GM13976 (cell line): Measurements from ENCODE around the gene RETNLB.

Experiments used
- DNase-seq: peaks from one replicate; pipeline ENCODE4 v3.0.0; 2012; ENCODE audit warnings: low spot score
- in situ Hi-C: fragments of 300-500 bp; cut with MboI; formaldehyde crosslinking; loops from one replicate; pipeline ENCODE4 v1.12.0; 2022; ENCODE audit warnings: low sequenced_read_pairs, mixed read lengths, inconsistent platforms; ENCODE audit not compliant: unreplicated experiment
- TF ChIP-seq, protein P1 (sequence below): IDR thresholded peaks from 2 replicates; pipeline ENCODE4 v1.5.1; 2012; ENCODE audit warnings: borderline replicate concordance, mild to moderate bottlenecking; ENCODE audit not compliant: insufficient read depth; ENCODE audit errors: extremely low read depth, missing control alignments, control extremely low read depth

The RETNLB gene

GRCh38 chr3:108728934-108729333, 28.3 kb downstream of the RETNLB start:
- TF ChIP-seq, protein P1, sequence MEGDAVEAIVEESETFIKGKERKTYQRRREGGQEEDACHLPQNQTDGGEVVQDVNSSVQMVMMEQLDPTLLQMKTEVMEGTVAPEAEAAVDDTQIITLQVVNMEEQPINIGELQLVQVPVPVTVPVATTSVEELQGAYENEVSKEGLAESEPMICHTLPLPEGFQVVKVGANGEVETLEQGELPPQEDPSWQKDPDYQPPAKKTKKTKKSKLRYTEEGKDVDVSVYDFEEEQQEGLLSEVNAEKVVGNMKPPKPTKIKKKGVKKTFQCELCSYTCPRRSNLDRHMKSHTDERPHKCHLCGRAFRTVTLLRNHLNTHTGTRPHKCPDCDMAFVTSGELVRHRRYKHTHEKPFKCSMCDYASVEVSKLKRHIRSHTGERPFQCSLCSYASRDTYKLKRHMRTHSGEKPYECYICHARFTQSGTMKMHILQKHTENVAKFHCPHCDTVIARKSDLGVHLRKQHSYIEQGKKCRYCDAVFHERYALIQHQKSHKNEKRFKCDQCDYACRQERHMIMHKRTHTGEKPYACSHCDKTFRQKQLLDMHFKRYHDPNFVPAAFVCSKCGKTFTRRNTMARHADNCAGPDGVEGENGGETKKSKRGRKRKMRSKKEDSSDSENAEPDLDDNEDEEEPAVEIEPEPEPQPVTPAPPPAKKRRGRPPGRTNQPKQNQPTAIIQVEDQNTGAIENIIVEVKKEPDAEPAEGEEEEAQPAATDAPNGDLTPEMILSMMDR = no peak
- no peak for DNase-seq
- in situ Hi-C loops = no loop called here

DNA sequence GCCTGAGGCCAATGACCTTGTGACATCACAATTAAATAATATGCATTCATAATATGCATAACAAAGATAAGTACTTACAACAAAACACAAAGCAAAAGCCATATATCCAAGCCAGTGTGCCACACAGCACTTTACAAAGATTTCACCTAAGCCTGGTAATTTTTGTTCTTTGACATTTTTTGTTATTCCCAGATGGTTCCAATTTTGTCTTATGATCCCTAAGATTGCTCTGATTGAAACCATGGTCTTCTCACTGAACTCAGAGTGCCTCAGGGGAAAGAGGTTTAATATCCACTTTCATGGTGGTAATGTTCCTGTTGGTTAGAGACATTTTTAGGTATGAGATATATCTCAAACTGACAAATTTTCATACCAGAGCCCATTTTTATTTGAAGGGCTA, 29.1 kb downstream of the RETNLB start:
- no peak for DNase-seq
- TF ChIP-seq, protein P1 = no peak
- in situ Hi-C loops = no loop called here

DNA sequence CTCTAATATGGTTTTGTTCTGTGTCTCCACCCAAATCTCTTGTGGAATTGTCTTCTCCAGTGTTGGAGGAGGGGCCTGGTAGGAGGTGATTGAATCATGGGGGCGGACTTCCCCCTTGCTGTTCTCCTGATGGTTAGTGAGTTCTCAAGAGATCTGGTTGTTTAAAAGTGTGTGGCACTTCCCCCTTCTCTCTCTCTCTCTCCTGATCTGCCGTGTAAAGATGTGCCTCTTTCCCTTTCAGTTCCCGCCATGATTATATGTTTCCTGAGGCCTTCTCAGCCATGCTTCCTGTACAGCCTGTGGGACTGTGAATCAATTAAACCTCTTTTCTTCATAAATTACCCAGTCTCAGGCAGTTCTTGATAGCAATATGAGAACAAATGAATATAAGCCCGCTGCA, 33.1 kb downstream of the RETNLB start:
- TF ChIP-seq, protein P1 = no peak
- in situ Hi-C loops = no loop called here
- no peak for DNase-seq

- in situ Hi-C loops = no loop called here
- TF ChIP-seq, protein P1 = no peak
- DNase-seq = no peak
Measured at GRCh38 chr3:108722724-108723123, 34.5 kb downstream of the RETNLB start.

- DNase-seq = no peak
- TF ChIP-seq, protein P1 = no peak
- in situ Hi-C loops = no loop called here
Measured at GRCh38 chr3:108719178-108719806, 37.9 kb downstream of the RETNLB start.

- TF ChIP-seq, protein P1 = no peak
- in situ Hi-C loops = no loop called here
- no peak for DNase-seq
Measured at GRCh38 chr3:108718454-108718853, 38.8 kb downstream of the RETNLB start.

GRCh38 chr3:108713816-108714215, 43.4 kb downstream of the RETNLB start:
- no peak for DNase-seq
- TF ChIP-seq, protein P1 = no peak
- in situ Hi-C loops = no loop called here
